Measurements from ENCODE around the gene WEE1. TPM values are rescaled to one million over a fixed set of nuclear protein-coding genes. Genes with fewer than 3 reads are reported as not detected.

The WEE1 gene
- total and polyA plus RNA-seq, 10 of the 15 experiments (the other 5 are each of a cell fraction or from before 2014, with no cell fraction given): 13.8 to 69.5 (median 45.4) TPM

DNA sequence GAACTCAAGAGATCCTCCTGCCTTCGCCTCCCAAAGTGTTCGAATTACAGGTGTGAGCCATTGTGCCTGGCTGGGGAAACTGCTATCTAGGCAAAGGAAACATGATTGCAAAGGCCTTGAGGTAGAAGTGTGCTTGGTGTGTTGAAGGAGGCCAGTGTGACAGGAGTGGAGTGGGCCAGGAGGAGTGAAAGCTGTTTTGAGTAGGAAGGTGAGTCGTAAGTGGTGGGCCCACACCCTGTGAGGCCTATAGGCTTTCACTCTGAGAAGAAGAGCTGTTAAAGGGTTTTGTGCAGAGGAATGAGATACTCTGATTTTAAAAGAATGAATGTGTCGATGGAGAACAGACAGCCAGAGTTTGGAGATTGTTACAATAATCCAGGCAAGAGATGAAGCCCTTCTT, 43.4 kb downstream of the WEE1 start:
- Histone ChIP-seq H4K20me1 (ENCODE audit: control insufficient read depth, insufficient read depth) (no peaks in the 10 kb centered on the region), H3K27ac (ENCODE audit: control insufficient read depth, insufficient read depth) (no peak overlapping the region), H3K79me2 (ENCODE audit: control insufficient read depth, insufficient read depth, low read length) (no peaks in the 10 kb centered on the region), H3K36me3 (ENCODE audit: control insufficient read depth in 2 of 2, insufficient read depth in 2 of 2, low read length in 1 of 2) (no peaks in the 10 kb centered on the region), H3K4me1 (ENCODE audit: control insufficient read depth, insufficient read depth, low read length) (peaks cover 43% of the 10 kb centered on the region), H3K27me3 (replicated peaks in 1 of 2; ENCODE audit: control insufficient read depth in 2 of 2, insufficient read depth in 2 of 2, low read length in 1 of 2) (no peaks in the 10 kb centered on the region), H3K4me3 (no peak overlapping the region), H3K9me3 (replicated peaks; ENCODE audit: control insufficient read depth, insufficient read depth, low read length) (no peaks in the 10 kb centered on the region; the same call in 2 of the 3 replicates), H2AFZ (ENCODE audit: control insufficient read depth, low read depth, low read length) (no peak overlapping the region), H3K4me2 (ENCODE audit: control insufficient read depth, insufficient read depth) (no peak overlapping the region), H3K9ac (ENCODE audit: control insufficient read depth, insufficient read depth, low read length) (no peak overlapping the region)
- ChIA-PET POLR2A (no interaction called here), RAD21 (ENCODE audit: unreplicated experiment) (interaction anchor here (1.0 to 1.9 kb wide), 2 partner anchors 12 to 131 kb away, joined by 3 to 7 read pairs; no protein-coding TSS in a partner anchor), SMC1A (ENCODE audit: uncharacterized antibody, unreplicated experiment) (interaction anchor here (0.6 to 2.0 kb wide), 4 partner anchors 12 to 64 kb away, joined by 3 to 7 read pairs (median 4); no protein-coding TSS in a partner anchor), CTCF (interaction anchor here (1.9 to 2.3 kb wide), 2 partner anchors 12 to 130 kb away, joined by 8 to 20 read pairs; no protein-coding TSS in a partner anchor)
- DNase-seq (ENCODE audit: low read depth, low spot score): no peak
- ATAC-seq: no peak
- BruUV-seq (replicated peaks): no TSS peak
- in situ Hi-C loops (cut with MboI): loop anchor here (10.0 kb wide), 1 partner anchor 688 kb away; the partner anchor contains the start of gene ADM
- intact Hi-C loops (cut with micrococcal nuclease; ENCODE audit: unreplicated experiment): loop anchor here (10.0 kb wide), 1 partner anchor 688 kb away; the partner anchor contains the start of gene ADM
- WGBS (ENCODE audit: insufficient coverage, insufficient replicate concordance, low lambda C conversion rate, missing lambda C conversion rate): 96% methylated on average over 4 of the region's 4 CpGs
- no peak for FAIRE-seq
- no peak for TF ChIP-seq MTA2 (IDR thresholded peaks at IDR 0.05; ENCODE audit: low read depth)
- TF ChIP-seq, protein P1, sequence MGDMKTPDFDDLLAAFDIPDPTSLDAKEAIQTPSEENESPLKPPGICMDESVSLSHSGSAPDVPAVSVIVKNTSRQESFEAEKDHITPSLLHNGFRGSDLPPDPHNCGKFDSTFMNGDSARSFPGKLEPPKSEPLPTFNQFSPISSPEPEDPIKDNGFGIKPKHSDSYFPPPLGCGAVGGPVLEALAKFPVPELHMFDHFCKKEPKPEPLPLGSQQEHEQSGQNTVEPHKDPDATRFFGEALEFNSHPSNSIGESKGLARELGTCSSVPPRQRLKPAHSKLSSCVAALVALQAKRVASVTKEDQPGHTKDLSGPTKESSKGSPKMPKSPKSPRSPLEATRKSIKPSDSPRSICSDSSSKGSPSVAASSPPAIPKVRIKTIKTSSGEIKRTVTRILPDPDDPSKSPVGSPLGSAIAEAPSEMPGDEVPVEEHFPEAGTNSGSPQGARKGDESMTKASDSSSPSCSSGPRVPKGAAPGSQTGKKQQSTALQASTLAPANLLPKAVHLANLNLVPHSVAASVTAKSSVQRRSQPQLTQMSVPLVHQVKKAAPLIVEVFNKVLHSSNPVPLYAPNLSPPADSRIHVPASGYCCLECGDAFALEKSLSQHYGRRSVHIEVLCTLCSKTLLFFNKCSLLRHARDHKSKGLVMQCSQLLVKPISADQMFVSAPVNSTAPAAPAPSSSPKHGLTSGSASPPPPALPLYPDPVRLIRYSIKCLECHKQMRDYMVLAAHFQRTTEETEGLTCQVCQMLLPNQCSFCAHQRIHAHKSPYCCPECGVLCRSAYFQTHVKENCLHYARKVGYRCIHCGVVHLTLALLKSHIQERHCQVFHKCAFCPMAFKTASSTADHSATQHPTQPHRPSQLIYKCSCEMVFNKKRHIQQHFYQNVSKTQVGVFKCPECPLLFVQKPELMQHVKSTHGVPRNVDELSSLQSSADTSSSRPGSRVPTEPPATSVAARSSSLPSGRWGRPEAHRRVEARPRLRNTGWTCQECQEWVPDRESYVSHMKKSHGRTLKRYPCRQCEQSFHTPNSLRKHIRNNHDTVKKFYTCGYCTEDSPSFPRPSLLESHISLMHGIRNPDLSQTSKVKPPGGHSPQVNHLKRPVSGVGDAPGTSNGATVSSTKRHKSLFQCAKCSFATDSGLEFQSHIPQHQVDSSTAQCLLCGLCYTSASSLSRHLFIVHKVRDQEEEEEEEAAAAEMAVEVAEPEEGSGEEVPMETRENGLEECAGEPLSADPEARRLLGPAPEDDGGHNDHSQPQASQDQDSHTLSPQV (IDR thresholded peaks at IDR 0.05): no peak
- no peak for TF ChIP-seq NFYB (IDR thresholded peaks at IDR 0.05; ENCODE audit: insufficient read depth, low read depth, low read length)
- TF ChIP-seq RB1 (IDR thresholded peaks at IDR 0.05; ENCODE audit: borderline replicate concordance): no peak

Data from GM12878 (cell line).